K562 (cell line): ENCODE data around the gene AQP9. TPM values are rescaled to one million over a fixed set of nuclear protein-coding genes. Genes with fewer than 3 reads are reported as not detected.
A peak's percentile ranks its signal among the peaks of the same experiment; 100 is the strongest.

Experiments
- BACH1 ChIP-seq: fragments of 200-800 bp; sonication (Bioruptor generic); IDR thresholded peaks from 2 replicates; pipeline ENCODE4 v1.6.1; 2016; ENCODE audit warnings: missing genetic modification characterization, missing compliant biosample characterization
- BRD9 ChIP-seq: fragments of 450-650 bp; IDR thresholded peaks from 2 replicates; pipeline ENCODE4 v1.6.1; 2018; ENCODE audit warnings: low read depth; ENCODE audit not compliant: partially characterized antibody
- BRF2 ChIP-seq: IDR thresholded peaks from 3 replicates; pipeline ENCODE4 v1.6.1; 2011; ENCODE audit warnings: borderline replicate concordance, mild to moderate bottlenecking; ENCODE audit not compliant: insufficient read length, insufficient read depth
- CC2D1A ChIP-seq: fragments of 450-650 bp; IDR thresholded peaks from 2 replicates; pipeline ENCODE4 v1.6.1; 2017; ENCODE audit warnings: mild to moderate bottlenecking
- EP300 ChIP-seq: IDR thresholded peaks from 2 replicates; pipeline ENCODE4 v1.6.1; 2012; ENCODE audit warnings: low read length, improper control_type of control experiment
- HNRNPK ChIP-seq: fragments of 200-400 bp; formaldehyde crosslinking; IDR thresholded peaks from one replicate; pipeline ENCODE4 v1.6.1; 2018; ENCODE audit warnings: mild to moderate bottlenecking, low read depth, low read length; ENCODE audit not compliant: poor library complexity, severe bottlenecking
- KLF13 ChIP-seq: fragments of 450-650 bp; IDR thresholded peaks from 2 replicates; pipeline ENCODE4 v1.6.1; 2016; ENCODE audit warnings: missing genetic modification characterization, low read depth, mild to moderate bottlenecking, missing compliant biosample characterization, moderate library complexity, borderline replicate concordance
- MTA3 ChIP-seq: fragments of 450-650 bp; formaldehyde crosslinking; IDR thresholded peaks from 2 replicates; pipeline ENCODE4 v1.6.1; 2017; ENCODE audit warnings: mild to moderate bottlenecking, borderline replicate concordance
- NUFIP1 ChIP-seq: fragments of 450-650 bp; IDR thresholded peaks from 2 replicates; pipeline ENCODE4 v1.6.1; 2018; ENCODE audit not compliant: partially characterized antibody
- POLR2AphosphoS5 ChIP-seq: IDR thresholded peaks from 2 replicates; pipeline ENCODE4 v1.6.1; 2011; ENCODE audit warnings: mild to moderate bottlenecking, low read depth, low read length, moderate library complexity; ENCODE audit not compliant: control insufficient read depth, insufficient read depth
- PTRF ChIP-seq: fragments of 450-650 bp; IDR thresholded peaks from 2 replicates; pipeline ENCODE4 v1.6.1; 2016; ENCODE audit warnings: mild to moderate bottlenecking, missing genetic modification characterization, missing compliant biosample characterization
- RAD21 ChIP-seq, 2 experiments: fragments of 250-450 bp in 1 of 2; fragments of 450-650 bp in 1 of 2; sonication (Bioruptor Pico) in 1 of 2; formaldehyde crosslinking in 1 of 2; IDR thresholded peaks in 1 of 2; conservative IDR thresholded peaks in 1 of 2; 2 replicates each; pipeline versions ENCODE4 v1.4.0 to v1.8.0; 2020 to 2022; ENCODE audit warnings: mild to moderate bottlenecking in 2 of 2, moderate library complexity in 1 of 2
- SMC3 ChIP-seq: conservative IDR thresholded peaks from 2 replicates; pipeline ENCODE4 v1.6.1; 2011; ENCODE audit warnings: low read depth, low read length, improper control_type of control experiment; ENCODE audit not compliant: insufficient read depth
- TAF9B ChIP-seq: fragments of 450-650 bp; IDR thresholded peaks from 2 replicates; pipeline ENCODE4 v1.6.1; 2018; ENCODE audit warnings: mild to moderate bottlenecking; ENCODE audit not compliant: partially characterized antibody
- ZNF232 ChIP-seq: sonication (generic); formaldehyde crosslinking; IDR thresholded peaks from 2 replicates; pipeline ENCODE4 v1.8.0; 2022; ENCODE audit warnings: mild to moderate bottlenecking, missing genetic modification reagents
- ZNF766 ChIP-seq: fragments of 200-800 bp; sonication (Bioruptor generic); conservative IDR thresholded peaks from 2 replicates; pipeline ENCODE4 v1.6.1; 2016; ENCODE audit warnings: missing genetic modification characterization, missing compliant biosample characterization
- ZSCAN32 ChIP-seq: fragments of 450-650 bp; formaldehyde crosslinking; IDR thresholded peaks from 2 replicates; pipeline ENCODE4 v1.4.0; 2020; ENCODE audit warnings: mild to moderate bottlenecking, moderate library complexity
- polyA plus RNA-seq, 8 experiments: library from polyadenylated mRNA; depleted of rRNA in 4 of 8; stranded (reverse) in 5 of 8; unstranded in 3 of 8; fragments of >200 nt; fragmentation: Nextera tagmentation in 2 of 8; fragmentation: Illumina TruSeq in 1 of 8; extraction: Ambion mirVana in 2 of 8; extraction: Trizol in 1 of 8; gene quantifications; 2 replicates each; pipeline versions ENCODE4 v1.2.1 to v1.2.3, GENCODE V29; 2011 to 2014; ENCODE audit warnings: inconsistent platforms in 1 of 8, missing spikeins in 1 of 8
- total RNA-seq, 7 experiments: library from RNA; depleted of rRNA in 6 of 7; stranded (reverse); fragments of >200 nt in 6 of 7; fragmentation: Illumina TruSeq in 2 of 7; extraction: Trizol in 2 of 7; gene quantifications; 2 replicates each; pipeline versions ENCODE4 v1.2.1 to v1.2.3, GENCODE V29; 2011 to 2021; ENCODE audit warnings: low replicate concordance in 1 of 7
- TF ChIP-seq, protein P1 (sequence below), 2 experiments: fragments of 150-350 bp in 1 of 2; IDR thresholded peaks; 2 replicates each; pipeline ENCODE4 v1.6.1; 2012 to 2016; ENCODE audit warnings: low read depth in 2 of 2, low read length in 2 of 2, mild to moderate bottlenecking in 1 of 2, moderate library complexity in 1 of 2
- TF ChIP-seq, protein P2 (sequence below): conservative IDR thresholded peaks from 2 replicates; pipeline ENCODE4 v1.6.1; 2011; ENCODE audit warnings: low read depth, mild to moderate bottlenecking, low read length; ENCODE audit not compliant: control insufficient read depth
- TF ChIP-seq, protein P3 (sequence below): fragments of 450-650 bp; formaldehyde crosslinking; IDR thresholded peaks from 2 replicates; pipeline ENCODE4 v1.4.0; 2020; ENCODE audit warnings: mild to moderate bottlenecking, moderate library complexity

Gene AQP9
- total and polyA plus RNA-seq, 9 of the 15 experiments (the other 6 are each of a cell fraction or from before 2014, with no cell fraction given), result 0.04 to 0.33 (median 0.07) TPM; not detected in 4

- TF ChIP-seq PTRF (tag), result no peak
- no peak for TF ChIP-seq POLR2AphosphoS5
- no peak for TF ChIP-seq BRF2
- peak; percentile 33 for TF ChIP-seq BRD9
- TF ChIP-seq EP300, result no peak; the same call in 1 of the 2 replicates
- TF ChIP-seq RAD21 (CRISPR knock-in tag; conservative IDR thresholded peaks at IDR 0.05 in 1 of 2, IDR thresholded peaks at IDR 0.05 in 1 of 2), result peak; percentile 69 to 89
- TF ChIP-seq ZNF766 (CRISPR knock-in tag), result no peak
- no peak for TF ChIP-seq KLF13 (tag)
- no peak for TF ChIP-seq ZNF232 (CRISPR knock-in tag)
- no peak for TF ChIP-seq NUFIP1
- TF ChIP-seq, protein P1, sequence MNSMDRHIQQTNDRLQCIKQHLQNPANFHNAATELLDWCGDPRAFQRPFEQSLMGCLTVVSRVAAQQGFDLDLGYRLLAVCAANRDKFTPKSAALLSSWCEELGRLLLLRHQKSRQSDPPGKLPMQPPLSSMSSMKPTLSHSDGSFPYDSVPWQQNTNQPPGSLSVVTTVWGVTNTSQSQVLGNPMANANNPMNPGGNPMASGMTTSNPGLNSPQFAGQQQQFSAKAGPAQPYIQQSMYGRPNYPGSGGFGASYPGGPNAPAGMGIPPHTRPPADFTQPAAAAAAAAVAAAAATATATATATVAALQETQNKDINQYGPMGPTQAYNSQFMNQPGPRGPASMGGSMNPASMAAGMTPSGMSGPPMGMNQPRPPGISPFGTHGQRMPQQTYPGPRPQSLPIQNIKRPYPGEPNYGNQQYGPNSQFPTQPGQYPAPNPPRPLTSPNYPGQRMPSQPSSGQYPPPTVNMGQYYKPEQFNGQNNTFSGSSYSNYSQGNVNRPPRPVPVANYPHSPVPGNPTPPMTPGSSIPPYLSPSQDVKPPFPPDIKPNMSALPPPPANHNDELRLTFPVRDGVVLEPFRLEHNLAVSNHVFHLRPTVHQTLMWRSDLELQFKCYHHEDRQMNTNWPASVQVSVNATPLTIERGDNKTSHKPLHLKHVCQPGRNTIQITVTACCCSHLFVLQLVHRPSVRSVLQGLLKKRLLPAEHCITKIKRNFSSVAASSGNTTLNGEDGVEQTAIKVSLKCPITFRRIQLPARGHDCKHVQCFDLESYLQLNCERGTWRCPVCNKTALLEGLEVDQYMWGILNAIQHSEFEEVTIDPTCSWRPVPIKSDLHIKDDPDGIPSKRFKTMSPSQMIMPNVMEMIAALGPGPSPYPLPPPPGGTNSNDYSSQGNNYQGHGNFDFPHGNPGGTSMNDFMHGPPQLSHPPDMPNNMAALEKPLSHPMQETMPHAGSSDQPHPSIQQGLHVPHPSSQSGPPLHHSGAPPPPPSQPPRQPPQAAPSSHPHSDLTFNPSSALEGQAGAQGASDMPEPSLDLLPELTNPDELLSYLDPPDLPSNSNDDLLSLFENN (IDR thresholded peaks at IDR 0.05; ENCODE audit: low read depth in 2 of 2, low read length in 2 of 2), result no peak
- TF ChIP-seq, protein P2, sequence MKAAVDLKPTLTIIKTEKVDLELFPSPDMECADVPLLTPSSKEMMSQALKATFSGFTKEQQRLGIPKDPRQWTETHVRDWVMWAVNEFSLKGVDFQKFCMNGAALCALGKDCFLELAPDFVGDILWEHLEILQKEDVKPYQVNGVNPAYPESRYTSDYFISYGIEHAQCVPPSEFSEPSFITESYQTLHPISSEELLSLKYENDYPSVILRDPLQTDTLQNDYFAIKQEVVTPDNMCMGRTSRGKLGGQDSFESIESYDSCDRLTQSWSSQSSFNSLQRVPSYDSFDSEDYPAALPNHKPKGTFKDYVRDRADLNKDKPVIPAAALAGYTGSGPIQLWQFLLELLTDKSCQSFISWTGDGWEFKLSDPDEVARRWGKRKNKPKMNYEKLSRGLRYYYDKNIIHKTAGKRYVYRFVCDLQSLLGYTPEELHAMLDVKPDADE, result no peak
- no peak for TF ChIP-seq BACH1 (tag)
- TF ChIP-seq MTA3, result no peak
- TF ChIP-seq ZSCAN32 (CRISPR knock-in tag), result no peak
- TF ChIP-seq, protein P3, sequence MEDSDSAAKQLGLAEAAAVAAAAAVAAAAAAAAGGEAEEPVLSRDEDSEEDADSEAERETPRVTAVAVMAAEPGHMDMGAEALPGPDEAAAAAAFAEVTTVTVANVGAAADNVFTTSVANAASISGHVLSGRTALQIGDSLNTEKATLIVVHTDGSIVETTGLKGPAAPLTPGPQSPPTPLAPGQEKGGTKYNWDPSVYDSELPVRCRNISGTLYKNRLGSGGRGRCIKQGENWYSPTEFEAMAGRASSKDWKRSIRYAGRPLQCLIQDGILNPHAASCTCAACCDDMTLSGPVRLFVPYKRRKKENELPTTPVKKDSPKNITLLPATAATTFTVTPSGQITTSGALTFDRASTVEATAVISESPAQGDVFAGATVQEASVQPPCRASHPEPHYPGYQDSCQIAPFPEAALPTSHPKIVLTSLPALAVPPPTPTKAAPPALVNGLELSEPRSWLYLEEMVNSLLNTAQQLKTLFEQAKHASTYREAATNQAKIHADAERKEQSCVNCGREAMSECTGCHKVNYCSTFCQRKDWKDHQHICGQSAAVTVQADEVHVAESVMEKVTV (CRISPR knock-in tag), result peak; percentile 4; the same call in 1 of the 2 replicates
- 0 out of 2 replicates have a peak, but pooled peaks have one; percentile 13 for TF ChIP-seq SMC3
- no peak for TF ChIP-seq HNRNPK
- TF ChIP-seq TAF9B, result no peak
- peak; percentile 16; the same call in 1 of the 2 replicates for TF ChIP-seq CC2D1A
These were observed 22.5 kb upstream of the AQP9 start (continued) for GRCh38 chr15:58115692-58116091.
